ENCODE measurements around the gene RNGTT.

The RNGTT gene

GRCh38 chr6:88631830-88632229 is 331.6 kb downstream of the RNGTT start:
- no peak for FAIRE-seq

GRCh38 chr6:88629838-88630494 is 333.5 kb downstream of the RNGTT start:
- DNase-seq (ENCODE audit: extremely low spot score, insufficient read length, low read depth) = no peak
- peak; percentile 38 for FAIRE-seq

More at GRCh38 chr6:88631830-88632229, 331.6 kb downstream of the RNGTT start:
- no peak for DNase-seq (ENCODE audit: extremely low spot score, insufficient read length, low read depth)

GRCh38 chr6:88626460-88626859 is 337.0 kb downstream of the RNGTT start:
- no peak for FAIRE-seq
- DNase-seq (ENCODE audit: extremely low spot score, insufficient read length, low read depth) = no peak

GRCh38 chr6:88623531-88623930 is 339.9 kb downstream of the RNGTT start:
- FAIRE-seq (no peak), DNase-seq (ENCODE audit: extremely low spot score, insufficient read length, low read depth) (no peak)

GRCh38 chr6:88619951-88620350 is 343.5 kb downstream of the RNGTT start:
- DNase-seq (ENCODE audit: extremely low spot score, insufficient read length, low read depth) = no peak
- FAIRE-seq = no peak

GRCh38 chr6:88616380-88616779 is 347.0 kb downstream of the RNGTT start:
- FAIRE-seq (peak; percentile 68), DNase-seq (ENCODE audit: extremely low spot score, insufficient read length, low read depth) (no peak)

- FAIRE-seq (no peak), DNase-seq (ENCODE audit: extremely low spot score, insufficient read length, low read depth) (no peak)
Measured at GRCh38 chr6:88614316-88614877, 349.0 kb downstream of the RNGTT start.

GRCh38 chr6:88612631-88613030 is 350.8 kb downstream of the RNGTT start:
- DNase-seq (ENCODE audit: extremely low spot score, insufficient read length, low read depth) = no peak
- FAIRE-seq = peak; percentile 65

- FAIRE-seq = no peak
- no peak for DNase-seq (ENCODE audit: extremely low spot score, insufficient read length, low read depth)
Measured at GRCh38 chr6:88611721-88612120, 351.7 kb downstream of the RNGTT start.

- FAIRE-seq = no peak
- no peak for DNase-seq (ENCODE audit: extremely low spot score, insufficient read length, low read depth)
Measured at GRCh38 chr6:88609983-88610382, 353.4 kb downstream of the RNGTT start.

GRCh38 chr6:88605271-88605670 is 358.1 kb downstream of the RNGTT start:
- FAIRE-seq (no peak), DNase-seq (ENCODE audit: extremely low spot score, insufficient read length, low read depth) (no peak)

GRCh38 chr6:88599571-88599970 is 363.8 kb downstream of the RNGTT start:
- no peak for FAIRE-seq

GRCh38 chr6:88596801-88597200 is 366.6 kb downstream of the RNGTT start:
- no peak for FAIRE-seq
- DNase-seq (ENCODE audit: extremely low spot score, insufficient read length, low read depth) = no peak

More at GRCh38 chr6:88599571-88599970, 363.8 kb downstream of the RNGTT start:
- no peak for DNase-seq (ENCODE audit: extremely low spot score, insufficient read length, low read depth)

- DNase-seq (ENCODE audit: extremely low spot score, insufficient read length, low read depth) (no peak), FAIRE-seq (peak; percentile 69)
Measured at GRCh38 chr6:88588938-88589337, 374.5 kb downstream of the RNGTT start.

- DNase-seq (ENCODE audit: extremely low spot score, insufficient read length, low read depth) = no peak
- FAIRE-seq = no peak
Measured at GRCh38 chr6:88587150-88587520, 376.3 kb downstream of the RNGTT start.

GRCh38 chr6:88586371-88587149 is 376.9 kb downstream of the RNGTT start:
- FAIRE-seq (no peak), DNase-seq (ENCODE audit: extremely low spot score, insufficient read length, low read depth) (no peak)

GRCh38 chr6:88585276-88585692 is 378.1 kb downstream of the RNGTT start:
- FAIRE-seq (no peak), DNase-seq (ENCODE audit: extremely low spot score, insufficient read length, low read depth) (no peak)

- DNase-seq (ENCODE audit: extremely low spot score, insufficient read length, low read depth) (no peak), FAIRE-seq (no peak)
Measured at GRCh38 chr6:88584581-88585275, 378.7 kb downstream of the RNGTT start.

- FAIRE-seq (no peak), DNase-seq (ENCODE audit: extremely low spot score, insufficient read length, low read depth) (no peak)
Measured at GRCh38 chr6:88577461-88577860, 386.0 kb downstream of the RNGTT start.

GRCh38 chr6:88575536-88575935 is 387.9 kb downstream of the RNGTT start:
- DNase-seq (ENCODE audit: extremely low spot score, insufficient read length, low read depth) (no peak), FAIRE-seq (no peak)

GRCh38 chr6:88574651-88575050 is 388.8 kb downstream of the RNGTT start:
- DNase-seq (ENCODE audit: extremely low spot score, insufficient read length, low read depth) (no peak), FAIRE-seq (no peak)
